Smooth muscle cell (in vitro differentiated cells): ENCODE results near the gene SELENBP1. TPM values are rescaled to one million over a fixed set of nuclear protein-coding genes. Genes with fewer than 3 reads are reported as not detected.
"Not testable (repeated sequence)": the region's sequence is repeated elsewhere in the genome, so short reads cannot be mapped to it uniquely, and the experiment has no call there.

Source experiments
- DNase-seq: peaks from one replicate; lab custom pipeline; 2025; ENCODE audit not compliant: unreplicated experiment; lab: John Stamatoyannopoulos, UW
- H2AFZ ChIP-seq: fragments of 200-600 bp; sonication (generic); 2 replicates; pipeline ENCODE4 v1.6.0; 2016; ENCODE audit warnings: antibody characterized with exemption, low read depth, mild to moderate bottlenecking
- H3F3A ChIP-seq: fragments of 200-600 bp; sonication (generic); 2 replicates; pipeline ENCODE4 v1.6.0; 2017; ENCODE audit warnings: antibody characterized with exemption, low read depth
- H3K27ac ChIP-seq: fragments of 200-600 bp; sonication (generic); 2 replicates; pipeline ENCODE4 v1.5.1; 2016; ENCODE audit warnings: low read depth, mild to moderate bottlenecking
- H3K27me3 ChIP-seq: fragments of 200-600 bp; sonication (generic); 2 replicates; pipeline ENCODE4 v1.6.1; 2016; ENCODE audit warnings: low read depth, mild to moderate bottlenecking
- H3K36me3 ChIP-seq: fragments of 200-600 bp; sonication (generic); 2 replicates; pipeline ENCODE4 v1.5.1; 2016; ENCODE audit warnings: low read depth
- H3K4me1 ChIP-seq: fragments of 200-600 bp; sonication (generic); 2 replicates; pipeline ENCODE4 v1.5.1; 2016; ENCODE audit warnings: low read depth
- H3K4me2 ChIP-seq: fragments of 200-600 bp; sonication (generic); 2 replicates; pipeline ENCODE4 v1.6.0; 2016; ENCODE audit warnings: mild to moderate bottlenecking
- H3K4me3 ChIP-seq: fragments of 200-600 bp; sonication (generic); 2 replicates; pipeline ENCODE4 v1.5.1; 2016; ENCODE audit warnings: mild to moderate bottlenecking
- H3K79me2 ChIP-seq: fragments of 200-600 bp; sonication (generic); 2 replicates; pipeline ENCODE4 v1.6.0; 2016; ENCODE audit warnings: low read depth, mild to moderate bottlenecking
- H3K9ac ChIP-seq: fragments of 200-600 bp; sonication (generic); 2 replicates; pipeline ENCODE4 v1.6.0; 2016; ENCODE audit warnings: low read depth
- H3K9me3 ChIP-seq: fragments of 200-600 bp; sonication (generic); replicated peaks from 2 replicates; pipeline ENCODE4 v1.5.1; 2016; ENCODE audit warnings: low read depth
- H4K20me1 ChIP-seq: fragments of 200-600 bp; sonication (generic); 2 replicates; pipeline ENCODE4 v1.6.0; 2016; ENCODE audit warnings: low read depth
- CTCF ChIP-seq: fragments of 200-600 bp; sonication (generic); IDR thresholded peaks from 2 replicates; pipeline ENCODE4 v1.5.1; 2017; ENCODE audit warnings: borderline replicate concordance, mild to moderate bottlenecking, antibody characterized with exemption; ENCODE audit not compliant: insufficient read depth, poor library complexity, severe bottlenecking
- WGBS: methylation state at CpG from one replicate; pipeline ENCODE4 v1.1.7; 2016; ENCODE audit warnings: low lambda C conversion rate; 5-methylcytosine and 5-hydroxymethylcytosine counted together
- polyA plus RNA-seq: library from polyadenylated mRNA; unstranded; fragments of >200 nt; fragmentation: Nextera tagmentation; extraction: Ambion mirVana; gene quantifications from 2 replicates; pipeline ENCODE4 v1.2.1, GENCODE V29; 2016
- total RNA-seq: library from RNA; depleted of rRNA; stranded (reverse); fragments of >200 nt; gene quantifications from 2 replicates; pipeline ENCODE4 v1.2.3, GENCODE V29; 2014

SELENBP1 gene
- total and polyA plus RNA-seq, 2 experiments from 2014 or later, result 22.0 to 40.2 TPM

GRCh38 chr1:151401860-151402259, 29.4 kb upstream of the SELENBP1 start:
- H3K79me2 ChIP-seq, result peaks cover 15% of the 10 kb centered on the region
- peaks cover 29% of the 10 kb centered on the region for H4K20me1 ChIP-seq

GRCh38 chr1:151401125-151401788, 28.8 kb upstream of the SELENBP1 start:
- no peak for TF ChIP-seq CTCF
- Histone ChIP-seq H3K4me2 (no peak overlapping the region), H4K20me1 (peaks cover 29% of the 10 kb centered on the region), H2AFZ (no peak overlapping the region), H3K4me1 (peaks cover 9% of the 10 kb centered on the region), H3K27ac (peak overlapping the region; percentile 89), H3K9ac (no peak overlapping the region), H3K27me3 (no peaks in the 10 kb centered on the region), H3K9me3 (no peaks in the 10 kb centered on the region), H3K79me2 (peaks cover 15% of the 10 kb centered on the region), H3K36me3 (no peaks in the 10 kb centered on the region), H3F3A (peaks cover 42% of the 10 kb centered on the region), H3K4me3 (no peak overlapping the region)
- 97% methylated on average over 13 of the region's 13 CpGs for WGBS
- DNase-seq, result no peak

More at GRCh38 chr1:151401860-151402259, 29.4 kb upstream of the SELENBP1 start:
- Histone ChIP-seq H3K4me1 (peaks cover 9% of the 10 kb centered on the region), H3K27me3 (no peaks in the 10 kb centered on the region), H3K9ac (no peak overlapping the region), H3K4me2 (no peak overlapping the region), H3K9me3 (no peaks in the 10 kb centered on the region), H3K27ac (peak overlapping the region; percentile 89), H3K4me3 (no peak overlapping the region), H2AFZ (no peak overlapping the region), H3F3A (peaks cover 42% of the 10 kb centered on the region), H3K36me3 (no peaks in the 10 kb centered on the region)
- TF ChIP-seq CTCF, result no peak
- no peak for DNase-seq
- WGBS, result 85% methylated on average over 2 of the region's 2 CpGs

GRCh38 chr1:151399324-151400171, 27.0 kb upstream of the SELENBP1 start, which contains the start of gene PSMB4:
PSMB4 (plus strand) TSS chr1:151399573; CDS start chr1:151399588, 15 bp downstream.
- peaks cover 15% of the 10 kb centered on the region for H3K79me2 ChIP-seq
- H2AFZ ChIP-seq, result peak within 1 kb of the TSS; percentile 40
- WGBS, result under 1% methylated on average over 62 of the region's 63 CpGs
- H4K20me1 ChIP-seq, result peaks cover 28% of the 10 kb centered on the region
- H3K27ac ChIP-seq, result peak within 1 kb of the TSS; percentile 89
- H3K9ac ChIP-seq, result peak within 1 kb of the TSS; percentile 97
- H3K27me3 ChIP-seq, result no peaks in the 10 kb centered on the region
- H3K4me2 ChIP-seq, result peak within 1 kb of the TSS; percentile 90
- no peaks in the 10 kb centered on the region for H3K9me3 ChIP-seq
- DNase-seq, result peak; percentile 26
- no peak for TF ChIP-seq CTCF
- no peaks in the 10 kb centered on the region for H3K36me3 ChIP-seq
- H3K4me1 ChIP-seq, result peaks cover 9% of the 10 kb centered on the region
- H3K4me3 ChIP-seq, result peak within 1 kb of the TSS; percentile 91
- H3F3A ChIP-seq, result peaks cover 38% of the 10 kb centered on the region

- not testable (repeated sequence) for H3K4me1 ChIP-seq, H3K9me3 ChIP-seq, H3F3A ChIP-seq, DNase-seq, H3K4me3 ChIP-seq, H3K36me3 ChIP-seq, H3K4me2 ChIP-seq, H3K9ac ChIP-seq, H3K27me3 ChIP-seq, H3K27ac ChIP-seq, H2AFZ ChIP-seq
- H3K79me2 ChIP-seq, result peaks cover 15% of the 10 kb centered on the region
- 92% methylated on average over 5 of the region's 5 CpGs for WGBS
- H4K20me1 ChIP-seq, result peaks cover 12% of the 10 kb centered on the region
These were observed 23.8 kb upstream of the SELENBP1 start for GRCh38 chr1:151396265-151396664.
